ENCODE results near the gene MTX1.

Gene MTX1

DNA sequence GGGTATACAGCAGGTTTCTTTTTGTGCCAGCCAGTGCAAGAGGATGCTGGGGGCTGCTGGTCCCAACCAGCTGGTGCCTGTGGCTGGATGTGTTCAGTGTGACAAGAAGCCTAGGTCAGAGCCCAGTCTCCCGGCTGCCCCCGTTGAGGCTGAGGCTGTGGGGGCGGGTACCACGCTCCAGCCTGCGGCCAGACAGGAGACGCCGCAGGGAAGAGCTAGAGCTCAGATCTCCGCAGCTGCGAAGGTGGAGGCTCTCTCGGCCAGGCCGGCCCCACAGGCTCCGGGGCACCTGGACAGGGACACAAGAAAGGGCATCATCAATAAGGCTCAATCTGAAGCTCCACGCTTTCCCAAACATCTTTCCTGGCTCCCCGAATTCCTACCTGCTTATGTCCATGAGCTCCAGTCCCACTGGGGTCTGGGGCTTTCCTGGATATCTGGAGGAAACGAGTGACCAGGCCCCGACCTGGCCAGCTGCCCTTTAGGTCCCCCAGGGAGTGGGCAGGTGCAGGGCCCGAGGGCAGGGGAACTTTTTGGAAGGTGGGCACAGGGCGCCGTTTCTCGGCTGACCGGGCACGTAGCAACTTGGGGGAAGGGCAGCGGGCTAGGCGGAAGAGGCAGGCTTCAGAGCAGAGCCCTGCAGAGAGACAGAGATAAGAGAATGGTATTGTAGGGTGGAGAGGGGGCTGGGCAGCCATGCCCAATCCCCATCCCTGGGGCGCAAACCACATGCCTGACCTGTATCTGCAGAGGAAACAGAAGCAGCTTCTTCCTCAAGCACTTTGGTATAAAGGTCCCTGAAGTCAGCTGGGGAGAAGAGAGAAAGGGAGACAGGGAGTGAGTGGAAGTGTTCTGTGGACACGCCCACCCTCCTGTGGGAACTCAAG, 39.4 kb downstream of the MTX1 start:
- in situ Hi-C loops (cut with HindIII; ENCODE audit: low pct_unique_long_range_greater_than_20kb, low sequenced_read_pairs) = no loop called here
- no peak for TF ChIP-seq JUND (IDR thresholded peaks at IDR 0.05; ENCODE audit: low read depth)
- DNase-seq (ENCODE audit: low read depth in 1 of 2, low spot score in 1 of 2) = no peak

DNA sequence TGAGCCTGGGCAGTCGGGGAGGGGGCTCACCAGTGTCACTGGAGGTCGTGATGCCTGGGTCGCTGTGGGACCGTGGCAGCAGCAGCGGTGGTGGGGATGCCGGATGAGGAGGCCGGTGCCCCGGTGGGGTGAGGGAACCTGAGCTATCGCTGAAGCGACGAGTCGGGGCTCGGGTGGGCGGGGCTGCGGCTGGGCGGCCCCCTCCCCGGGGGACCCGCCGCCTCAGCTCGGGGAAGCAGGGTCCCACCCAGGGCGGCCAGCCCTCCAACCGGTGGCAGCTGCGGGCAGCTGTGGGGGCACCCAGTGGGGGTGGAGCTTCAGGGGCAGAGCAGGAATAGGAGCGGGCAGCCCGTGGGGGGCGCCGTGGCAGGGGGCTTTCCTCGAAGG, 41.7 kb downstream of the MTX1 start:
- in situ Hi-C loops (cut with HindIII; ENCODE audit: low pct_unique_long_range_greater_than_20kb, low sequenced_read_pairs) = no loop called here

DNA sequence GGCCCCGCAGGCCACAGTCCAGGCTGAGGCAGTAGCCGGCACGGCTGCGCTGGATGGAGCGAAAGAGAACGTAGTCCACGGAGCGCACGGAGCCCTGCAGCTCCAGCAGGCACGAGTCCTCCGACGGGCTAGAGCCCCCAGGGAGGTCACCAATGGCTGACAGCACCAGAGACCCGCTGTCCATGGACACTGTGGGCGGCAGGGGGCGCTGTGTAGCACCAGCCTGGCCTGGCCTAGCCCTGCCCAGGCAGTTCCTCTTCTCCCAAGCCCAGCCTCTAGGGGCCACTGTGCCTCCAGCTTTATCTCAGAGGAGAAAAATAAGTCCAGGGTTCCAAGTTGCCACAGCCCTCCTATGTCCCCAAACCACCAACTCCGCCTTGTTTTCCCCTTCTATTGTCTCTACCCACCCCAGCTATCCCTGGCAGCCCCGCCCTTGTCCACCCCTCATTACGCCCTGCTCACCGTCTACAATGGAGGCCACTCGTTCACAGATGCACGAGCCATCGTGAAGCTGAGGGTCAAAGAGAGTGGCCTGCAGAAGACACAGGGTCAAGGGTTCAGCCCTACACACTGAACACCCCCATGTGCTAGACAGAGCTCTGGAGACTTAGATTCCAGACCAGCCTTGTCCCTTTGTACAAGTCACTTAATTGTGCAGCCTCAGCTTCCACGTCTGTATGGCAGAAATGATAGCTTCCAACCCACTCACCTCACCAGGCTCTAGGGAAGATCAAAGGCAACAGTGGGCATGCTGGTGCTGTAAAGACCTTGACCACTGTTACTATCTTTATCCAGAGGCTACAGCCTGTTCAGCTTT, 42.3 kb downstream of the MTX1 start:
- in situ Hi-C loops (cut with HindIII; ENCODE audit: low pct_unique_long_range_greater_than_20kb, low sequenced_read_pairs) = no loop called here
- TF ChIP-seq JUND (IDR thresholded peaks at IDR 0.05; ENCODE audit: low read depth) = no peak
- peak; percentile 95 to 99 for DNase-seq (ENCODE audit: low read depth in 1 of 2, low spot score in 1 of 2)

More for the DNA sequence above, 41.7 kb downstream of the MTX1 start:
- no peak for DNase-seq (ENCODE audit: low read depth in 1 of 2, low spot score in 1 of 2)
- no peak for TF ChIP-seq JUND (IDR thresholded peaks at IDR 0.05; ENCODE audit: low read depth)

DNA sequence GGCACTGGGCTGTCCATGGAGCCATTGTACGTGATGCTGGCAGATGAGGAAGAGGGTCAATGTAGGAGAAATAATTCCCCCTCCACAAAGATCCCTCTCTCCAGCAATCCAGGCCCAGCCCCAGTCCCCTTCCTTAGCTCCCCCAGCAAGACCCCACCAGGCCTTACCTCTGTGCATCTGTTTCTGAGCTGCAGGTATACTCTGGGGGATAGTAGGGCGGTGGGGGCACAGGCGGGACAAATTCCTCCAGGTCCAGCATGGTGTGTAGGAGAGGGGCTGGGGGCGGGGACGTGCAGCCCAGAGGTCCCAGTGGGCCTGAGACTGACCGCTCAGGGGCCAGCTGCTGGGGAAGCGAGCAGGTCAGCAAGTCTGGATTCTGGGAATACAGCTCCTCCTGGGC, 43.1 kb downstream of the MTX1 start:
- no peak for TF ChIP-seq JUND (IDR thresholded peaks at IDR 0.05; ENCODE audit: low read depth)
- DNase-seq (ENCODE audit: low read depth in 1 of 2, low spot score in 1 of 2) = no peak
- in situ Hi-C loops (cut with HindIII; ENCODE audit: low pct_unique_long_range_greater_than_20kb, low sequenced_read_pairs) = no loop called here

DNA sequence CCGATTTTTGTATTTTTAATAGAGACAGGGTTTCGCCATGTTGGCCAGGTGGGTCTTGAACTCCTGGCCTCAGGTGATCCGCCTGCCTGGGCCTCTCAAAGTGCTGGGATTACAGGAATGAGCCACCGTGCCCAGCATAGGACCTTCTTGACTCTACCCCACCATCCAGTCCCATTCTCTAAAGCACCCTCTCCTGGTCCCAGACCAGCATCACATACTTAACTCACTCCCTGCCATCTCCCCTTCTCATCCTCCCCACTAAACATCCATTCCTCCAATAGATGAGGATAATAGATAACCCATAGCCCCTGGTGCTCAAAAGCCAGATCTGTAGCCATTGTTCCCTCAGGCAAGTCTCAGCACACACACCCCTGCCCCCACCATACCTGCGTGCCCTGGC, 44.7 kb downstream of the MTX1 start:
- in situ Hi-C loops (cut with HindIII; ENCODE audit: low pct_unique_long_range_greater_than_20kb, low sequenced_read_pairs) = no loop called here
- TF ChIP-seq JUND (IDR thresholded peaks at IDR 0.05; ENCODE audit: low read depth) = no peak
- DNase-seq (ENCODE audit: low read depth in 1 of 2, low spot score in 1 of 2) = peak in 1 of 2 experiments; percentile 41

DNA sequence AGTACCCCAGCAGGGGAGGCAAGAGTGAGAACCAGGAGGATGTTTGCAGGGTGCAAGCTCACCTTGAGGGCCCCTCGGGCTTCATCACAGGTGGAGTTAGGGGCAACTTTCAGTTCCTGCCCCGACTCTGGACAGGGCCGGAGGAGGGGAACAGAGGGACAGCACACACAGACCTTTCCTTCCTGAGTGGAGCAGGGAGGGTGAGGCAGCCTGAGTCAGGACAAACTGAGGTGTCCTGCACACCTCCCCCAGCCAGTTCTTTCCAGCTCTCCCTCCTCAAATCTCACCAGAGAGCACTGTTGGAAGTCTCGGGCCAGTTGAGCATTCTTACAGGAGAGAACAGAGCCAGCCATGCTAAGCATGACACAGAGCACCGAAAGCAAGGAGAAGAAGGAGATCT, 45.3 kb downstream of the MTX1 start:
- no peak for TF ChIP-seq JUND (IDR thresholded peaks at IDR 0.05; ENCODE audit: low read depth)
- in situ Hi-C loops (cut with HindIII; ENCODE audit: low pct_unique_long_range_greater_than_20kb, low sequenced_read_pairs) = no loop called here
- DNase-seq (ENCODE audit: low read depth in 1 of 2, low spot score in 1 of 2) = no peak

DNA sequence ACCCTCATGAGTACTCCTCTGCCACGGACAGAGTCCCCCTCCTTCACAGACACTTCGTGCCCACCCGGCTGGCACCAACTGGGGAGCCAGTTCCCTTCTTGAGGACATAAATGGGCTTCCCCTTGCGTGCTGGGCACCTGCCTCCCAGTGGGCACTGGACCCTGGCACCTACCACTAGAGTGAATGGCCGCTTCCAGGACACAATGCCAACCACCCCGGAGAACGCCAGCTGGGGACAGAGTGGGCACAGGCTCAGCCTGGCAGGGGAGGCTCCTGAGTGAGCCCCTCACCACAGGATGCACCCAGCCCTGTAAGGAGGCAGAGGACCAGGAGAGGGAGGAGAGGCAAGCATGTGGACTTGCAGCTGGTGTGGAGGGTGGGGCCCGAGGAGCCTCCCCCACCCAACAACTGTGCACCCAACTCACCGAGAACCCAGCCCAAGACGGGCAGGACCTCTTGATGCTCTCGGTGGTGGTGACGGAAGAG, 45.8 kb downstream of the MTX1 start:
- TF ChIP-seq JUND (IDR thresholded peaks at IDR 0.05; ENCODE audit: low read depth) = no peak
- no peak for DNase-seq (ENCODE audit: low read depth in 1 of 2, low spot score in 1 of 2)
- in situ Hi-C loops (cut with HindIII; ENCODE audit: low pct_unique_long_range_greater_than_20kb, low sequenced_read_pairs) = no loop called here

DNA sequence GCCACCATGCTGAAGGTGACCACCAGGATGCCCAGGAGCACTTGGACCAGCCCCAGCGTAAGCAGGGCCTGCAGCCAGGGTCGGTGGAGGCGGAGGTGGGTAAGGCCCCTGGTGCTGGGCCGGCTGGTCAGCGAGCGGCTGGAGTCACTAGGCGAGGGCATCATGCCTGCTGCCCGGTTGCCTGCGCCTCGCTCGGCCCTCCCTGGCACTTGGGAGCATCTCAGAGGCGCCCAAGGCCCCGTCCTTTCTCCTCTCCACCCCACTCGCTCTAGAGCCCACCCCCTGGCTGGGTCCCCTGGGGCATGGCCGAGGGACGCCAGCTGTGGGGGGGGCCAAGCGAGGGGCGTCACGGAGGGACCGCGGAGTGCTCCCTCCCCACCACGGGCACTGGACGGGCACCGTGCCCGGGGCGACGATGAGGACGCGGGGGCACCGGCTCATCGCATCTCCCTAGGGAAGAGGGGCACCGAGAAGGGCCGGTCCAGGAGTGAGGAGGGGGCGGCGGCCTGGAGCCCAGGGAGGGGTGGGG, 46.3 kb downstream of the MTX1 start:
- TF ChIP-seq JUND (IDR thresholded peaks at IDR 0.05; ENCODE audit: low read depth) = no peak
- no peak for DNase-seq (ENCODE audit: low read depth in 1 of 2, low spot score in 1 of 2)
- in situ Hi-C loops (cut with HindIII; ENCODE audit: low pct_unique_long_range_greater_than_20kb, low sequenced_read_pairs) = no loop called here

DNA sequence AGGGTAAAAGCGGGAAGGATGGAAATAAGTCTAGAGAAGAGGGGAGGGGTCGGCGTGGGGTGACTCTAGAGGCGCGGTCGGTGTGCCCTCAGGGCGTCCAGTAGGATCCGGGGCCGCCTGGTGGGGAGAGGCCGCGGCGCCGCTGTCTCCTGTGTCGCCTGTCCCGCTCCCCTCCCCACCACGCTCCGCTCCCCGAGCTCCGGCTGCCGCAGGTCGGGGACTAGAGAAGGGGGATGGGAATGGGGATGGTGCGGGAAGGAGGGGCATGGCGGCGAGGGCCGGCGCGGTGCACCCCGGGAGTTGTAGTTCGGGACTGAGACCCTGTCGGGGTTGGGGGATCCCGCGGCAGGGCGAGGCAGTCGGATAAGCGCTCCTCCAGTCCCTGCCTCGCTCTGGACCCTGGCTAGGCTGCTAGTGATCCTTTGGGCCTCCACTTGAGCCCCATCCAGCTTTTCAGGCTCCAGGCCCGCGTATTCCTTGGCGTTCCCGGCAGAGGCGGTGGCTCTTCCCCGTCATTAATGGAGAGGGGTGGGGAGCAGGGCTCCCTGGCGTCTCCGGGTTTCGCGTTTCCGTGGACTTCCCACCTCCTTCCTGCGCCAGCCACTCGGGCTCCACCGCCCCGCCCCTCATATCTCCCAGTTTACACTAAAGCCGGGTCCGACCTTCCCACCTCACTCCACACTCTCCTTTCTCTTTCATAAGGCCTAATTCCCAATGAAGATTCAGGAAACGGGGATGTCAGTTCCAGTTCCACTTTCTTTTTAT, 46.9 kb downstream of the MTX1 start, which contains the start of gene ENTREP3:
TSS of gene ENTREP3 (minus strand) at position 241 of the 765 bp plus-strand sequence. CDS start 606 bp downstream, outside the sequence.
- DNase-seq (ENCODE audit: low read depth in 1 of 2, low spot score in 1 of 2) = peak; percentile 88 to 92
- in situ Hi-C loops (cut with HindIII; ENCODE audit: low pct_unique_long_range_greater_than_20kb, low sequenced_read_pairs) = no loop called here
- TF ChIP-seq JUND (IDR thresholded peaks at IDR 0.05; ENCODE audit: low read depth) = no peak

DNA sequence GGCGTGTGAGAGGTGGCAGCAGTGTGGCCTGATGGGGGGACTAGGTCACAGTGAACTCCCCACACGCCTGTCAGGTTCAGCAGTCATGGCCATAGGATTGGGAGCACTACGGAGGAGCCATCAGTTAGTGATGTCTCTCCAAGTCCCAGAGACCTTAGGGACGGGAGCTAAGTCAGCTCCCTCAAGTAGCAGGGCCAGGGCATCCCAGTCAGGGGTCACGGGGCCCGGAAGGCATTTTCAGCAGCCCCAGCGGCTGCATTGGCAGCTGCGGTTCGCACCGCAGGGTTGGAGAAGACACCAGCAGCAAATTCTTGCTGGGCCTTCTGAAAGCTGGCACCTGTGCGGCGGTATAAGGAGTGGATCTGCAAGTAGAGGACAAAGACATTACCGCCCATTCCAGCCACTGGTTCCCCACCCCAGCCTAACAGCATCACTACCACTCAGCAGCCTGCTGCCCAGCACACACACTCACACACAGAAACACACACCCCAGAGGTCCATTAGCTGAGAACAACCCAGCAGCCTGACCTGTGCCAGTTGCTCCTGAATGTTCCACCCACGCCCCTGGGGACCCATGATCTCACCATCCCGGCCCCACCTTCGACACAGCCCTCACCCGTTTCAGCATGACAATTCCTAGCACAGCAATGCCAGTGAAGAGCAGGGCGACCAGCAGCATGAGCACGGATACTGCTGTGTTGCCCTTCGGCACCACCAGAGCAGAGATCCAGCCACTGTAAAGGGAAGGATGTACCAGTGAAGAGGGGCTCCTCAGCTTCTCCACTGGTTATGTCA, 47.8 kb downstream of the MTX1 start:
- DNase-seq (ENCODE audit: low read depth in 1 of 2, low spot score in 1 of 2) = no peak
- in situ Hi-C loops (cut with HindIII; ENCODE audit: low pct_unique_long_range_greater_than_20kb, low sequenced_read_pairs) = no loop called here

DNA sequence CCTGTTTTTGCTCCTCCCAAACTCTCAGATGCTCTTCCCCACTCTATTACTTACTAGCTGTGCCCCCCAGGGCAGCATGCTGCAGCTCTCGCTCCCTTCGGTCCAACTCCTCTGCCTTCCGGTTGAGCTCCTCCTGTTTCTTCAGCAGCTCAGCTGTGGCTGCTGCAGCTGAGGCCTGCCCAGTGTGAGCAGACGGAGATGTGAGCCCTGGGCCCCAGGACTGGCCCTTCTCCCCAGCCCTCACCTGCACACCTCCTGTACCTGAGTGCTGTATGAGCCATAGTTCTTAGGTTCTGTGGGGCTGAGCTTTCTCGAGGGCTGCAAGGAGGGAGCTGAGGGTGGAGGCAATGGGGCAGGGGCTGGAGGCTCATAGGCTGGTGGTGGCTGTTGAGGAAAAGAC, 51.8 kb downstream of the MTX1 start:
- in situ Hi-C loops (cut with HindIII; ENCODE audit: low pct_unique_long_range_greater_than_20kb, low sequenced_read_pairs) = no loop called here
- no peak for TF ChIP-seq JUND (IDR thresholded peaks at IDR 0.05; ENCODE audit: low read depth)
- DNase-seq (ENCODE audit: low read depth in 1 of 2, low spot score in 1 of 2) = no peak

More for the DNA sequence above, 47.8 kb downstream of the MTX1 start:
- TF ChIP-seq JUND (IDR thresholded peaks at IDR 0.05; ENCODE audit: low read depth) = no peak

Data from T47D (cell line).